Lower leg skin (tissue), 3 donors: ENCODE measurements around the gene SOWAHC.

ENCODE experiments used
- POLR2A ChIP-seq, 2 donors: fragments of 450-650 bp; IDR thresholded peaks; one replicate each; pipeline ENCODE4 v1.6.1; 2016 to 2017; ENCODE audit warnings: antibody characterized with exemption in 2 of 2, mild to moderate bottlenecking in 1 of 2, moderate library complexity in 1 of 2
- TF ChIP-seq, protein P1 (sequence below), 3 donors: fragments of 450-650 bp; IDR thresholded peaks; one replicate each; pipeline ENCODE4 v1.5.1; 2016; ENCODE audit warnings: antibody characterized with exemption in 3 of 3, mild to moderate bottlenecking in 3 of 3, moderate library complexity in 2 of 3

DNA sequence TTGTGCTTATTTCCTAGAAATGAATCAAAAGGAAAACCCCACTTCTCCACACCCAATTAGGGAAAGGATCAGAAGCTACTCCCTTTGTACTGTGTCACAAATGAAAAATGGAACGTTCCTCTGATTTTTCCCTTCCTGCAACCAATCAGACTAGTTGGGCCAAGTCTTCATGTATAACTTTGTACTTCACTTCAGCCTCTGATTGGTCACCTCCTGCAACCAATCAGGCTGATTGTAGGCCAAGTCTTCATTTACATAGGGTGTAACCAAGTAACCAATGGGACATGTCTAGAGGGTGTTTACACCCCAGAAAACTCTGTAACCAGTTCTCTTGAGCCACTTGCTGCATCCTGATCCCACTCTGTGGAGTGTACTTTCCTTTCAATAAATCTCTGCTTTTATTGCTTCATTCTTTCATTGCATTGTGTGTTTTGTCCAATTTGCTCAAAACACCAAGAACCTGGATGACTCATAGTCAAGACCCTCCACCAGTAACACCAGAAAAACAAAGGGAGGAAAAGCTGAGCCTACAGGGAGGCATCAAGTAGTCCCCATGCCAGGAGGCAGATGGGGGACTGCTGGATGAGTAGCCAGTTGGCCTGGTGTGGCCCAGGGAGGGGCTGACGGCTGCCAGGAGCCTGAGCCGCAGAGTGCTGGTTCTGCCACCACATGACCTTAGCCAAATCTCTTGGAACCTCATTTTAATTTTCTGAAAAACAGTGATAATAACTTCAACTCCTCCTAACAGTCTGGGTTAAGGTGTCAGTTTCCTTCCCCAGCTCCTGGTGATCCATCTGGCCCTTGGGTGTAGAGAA, 46.1 kb downstream of the SOWAHC start:
- TF ChIP-seq, protein P1, sequence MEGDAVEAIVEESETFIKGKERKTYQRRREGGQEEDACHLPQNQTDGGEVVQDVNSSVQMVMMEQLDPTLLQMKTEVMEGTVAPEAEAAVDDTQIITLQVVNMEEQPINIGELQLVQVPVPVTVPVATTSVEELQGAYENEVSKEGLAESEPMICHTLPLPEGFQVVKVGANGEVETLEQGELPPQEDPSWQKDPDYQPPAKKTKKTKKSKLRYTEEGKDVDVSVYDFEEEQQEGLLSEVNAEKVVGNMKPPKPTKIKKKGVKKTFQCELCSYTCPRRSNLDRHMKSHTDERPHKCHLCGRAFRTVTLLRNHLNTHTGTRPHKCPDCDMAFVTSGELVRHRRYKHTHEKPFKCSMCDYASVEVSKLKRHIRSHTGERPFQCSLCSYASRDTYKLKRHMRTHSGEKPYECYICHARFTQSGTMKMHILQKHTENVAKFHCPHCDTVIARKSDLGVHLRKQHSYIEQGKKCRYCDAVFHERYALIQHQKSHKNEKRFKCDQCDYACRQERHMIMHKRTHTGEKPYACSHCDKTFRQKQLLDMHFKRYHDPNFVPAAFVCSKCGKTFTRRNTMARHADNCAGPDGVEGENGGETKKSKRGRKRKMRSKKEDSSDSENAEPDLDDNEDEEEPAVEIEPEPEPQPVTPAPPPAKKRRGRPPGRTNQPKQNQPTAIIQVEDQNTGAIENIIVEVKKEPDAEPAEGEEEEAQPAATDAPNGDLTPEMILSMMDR (IDR thresholded peaks at IDR 0.05), result no peak
- no peak for TF ChIP-seq POLR2A (IDR thresholded peaks at IDR 0.05)
